HuH-7 (cell line): ENCODE measurements around the gene ROMO1.

Experiments
- DNase-seq: peaks from one replicate; pipeline ENCODE4 v3.0.0; 2011; ENCODE audit warnings: low spot score

The ROMO1 gene

DNA sequence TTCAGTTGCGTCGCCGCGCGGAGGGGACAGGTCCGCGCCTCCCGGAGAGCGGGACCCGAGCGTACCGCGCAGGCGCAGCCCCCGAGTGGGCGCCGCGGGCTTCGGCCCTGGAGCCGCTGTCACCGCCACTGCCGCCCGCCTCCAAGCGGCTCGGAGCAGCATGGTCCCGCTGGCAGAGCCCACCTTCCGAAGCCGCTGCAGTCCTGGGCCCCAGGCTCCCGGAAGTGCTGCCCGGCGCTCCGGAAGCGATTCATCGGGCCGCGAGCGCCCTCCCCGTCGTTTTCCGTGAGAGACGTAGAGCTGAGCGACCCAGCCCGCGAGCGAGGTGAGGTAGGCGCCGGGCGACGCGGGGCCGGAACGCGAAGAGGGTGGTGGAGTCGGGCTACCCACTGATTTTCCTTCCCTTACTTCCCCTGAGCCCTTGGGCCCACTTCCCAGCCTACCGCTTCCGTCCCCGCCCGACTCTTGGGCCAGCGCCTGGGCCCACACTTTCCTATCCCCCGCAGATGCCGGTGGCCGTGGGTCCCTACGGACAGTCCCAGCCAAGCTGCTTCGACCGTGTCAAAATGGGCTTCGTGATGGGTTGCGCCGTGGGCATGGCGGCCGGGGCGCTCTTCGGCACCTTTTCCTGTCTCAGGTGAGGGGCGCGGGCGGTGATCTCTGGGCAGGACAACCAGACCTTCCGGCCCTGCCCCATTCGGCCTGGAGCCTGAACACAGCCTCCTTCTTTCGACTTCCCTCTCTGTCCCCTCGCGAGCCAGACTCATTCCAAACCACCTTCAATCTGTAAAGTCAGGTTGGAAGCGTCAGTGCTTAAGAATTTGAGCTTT lies at the start of gene ROMO1, which contains the start of gene NFS1:
ROMO1 (plus strand) TSS at position 279 of the 830 bp plus-strand sequence; CDS start at position 507, 228 bp downstream.
NFS1 (minus strand) TSS at position 226 of the 830 bp plus-strand sequence; CDS start at position 162, 64 bp downstream.
- DNase-seq = peak; percentile 96

DNA sequence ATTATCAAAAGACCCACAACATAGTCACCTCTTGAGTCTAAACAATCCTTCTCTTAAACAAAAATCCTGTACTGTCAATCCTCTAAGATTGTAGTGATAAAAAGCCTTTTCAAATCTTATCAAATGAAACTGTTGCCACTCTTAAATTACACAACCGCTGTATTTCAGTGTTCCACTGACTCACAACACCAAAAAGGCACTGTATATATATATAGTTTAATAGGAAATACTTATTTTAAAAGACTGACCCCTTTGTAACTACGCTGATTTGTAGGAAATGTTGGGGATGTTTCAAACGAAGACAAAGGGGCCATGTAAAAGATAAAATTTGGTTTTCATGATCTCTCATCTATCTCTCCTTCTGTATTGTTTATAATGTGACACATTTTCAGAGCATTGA lies 48.6 kb upstream of the ROMO1 start:
- no peak for DNase-seq

DNA sequence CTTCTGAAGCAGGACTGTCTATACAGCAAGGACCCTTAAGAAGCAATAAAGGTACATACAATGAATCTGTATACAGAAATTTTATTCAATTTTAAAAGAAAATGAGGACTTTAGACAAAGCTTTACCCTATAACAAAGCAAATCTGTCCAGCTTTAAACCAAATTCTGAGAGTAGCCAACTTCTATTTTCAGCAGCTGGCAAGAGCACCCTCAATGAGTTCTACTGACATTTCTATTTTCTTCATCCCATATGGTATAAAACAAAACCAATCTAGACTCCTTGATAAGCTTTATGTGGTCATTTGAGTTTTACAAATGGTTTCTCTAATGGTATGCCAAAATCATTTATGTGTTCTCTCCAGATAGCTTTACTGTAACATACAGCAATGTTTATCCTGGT lies 47.2 kb upstream of the ROMO1 start:
- no peak for DNase-seq

DNA sequence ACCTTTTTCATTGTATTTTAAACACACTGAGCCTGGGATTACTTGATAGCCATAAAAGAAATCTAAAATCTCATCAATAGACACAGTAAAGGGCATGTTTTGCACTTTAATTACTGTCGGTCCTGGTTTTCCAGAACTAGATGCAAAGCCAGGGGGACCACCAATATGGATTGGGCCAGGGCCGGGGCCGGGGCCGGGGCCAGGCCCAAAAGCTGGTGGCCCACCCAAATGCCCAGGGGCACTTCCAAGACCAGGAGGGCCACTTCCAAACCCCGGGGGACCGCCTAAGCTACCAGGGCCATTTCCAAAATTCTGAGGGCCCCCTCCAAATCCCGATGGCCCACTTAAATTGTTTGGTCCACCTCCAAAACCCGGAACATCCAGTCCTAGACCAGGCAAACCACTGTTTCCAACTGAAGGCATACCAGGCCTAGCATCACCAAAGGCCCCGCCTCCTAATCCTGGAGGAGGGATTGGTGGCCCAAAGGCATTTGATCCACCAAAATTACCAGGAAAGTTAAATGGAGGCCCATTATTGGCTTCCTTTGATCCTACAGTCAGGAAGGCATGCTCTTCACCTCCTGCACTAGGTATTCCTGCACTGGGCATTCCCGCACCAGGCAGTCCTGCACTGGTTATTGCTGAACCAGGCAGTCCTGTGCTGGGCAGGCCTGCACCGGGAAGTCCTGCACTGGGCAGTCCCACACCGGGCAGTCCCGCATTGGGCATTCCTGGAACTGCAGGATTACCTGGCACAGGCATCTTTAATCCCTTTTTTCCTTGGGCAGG lies 46.4 kb upstream of the ROMO1 start:
- DNase-seq = no peak

DNA sequence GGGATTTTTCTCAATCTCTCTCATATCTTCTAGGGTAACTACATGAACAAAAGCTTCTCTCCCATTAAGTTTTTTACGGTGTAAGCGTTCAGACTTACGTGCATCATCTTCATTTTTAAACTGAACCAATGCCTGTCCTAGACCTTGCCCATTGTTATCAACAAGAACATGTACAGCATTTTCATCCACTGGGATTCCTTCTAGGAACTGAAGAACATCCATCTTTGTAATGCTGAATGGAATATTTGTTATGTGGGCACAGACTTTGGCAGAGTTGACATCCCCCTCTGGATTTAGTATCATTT lies 45.8 kb upstream of the ROMO1 start:
- no peak for DNase-seq

DNA sequence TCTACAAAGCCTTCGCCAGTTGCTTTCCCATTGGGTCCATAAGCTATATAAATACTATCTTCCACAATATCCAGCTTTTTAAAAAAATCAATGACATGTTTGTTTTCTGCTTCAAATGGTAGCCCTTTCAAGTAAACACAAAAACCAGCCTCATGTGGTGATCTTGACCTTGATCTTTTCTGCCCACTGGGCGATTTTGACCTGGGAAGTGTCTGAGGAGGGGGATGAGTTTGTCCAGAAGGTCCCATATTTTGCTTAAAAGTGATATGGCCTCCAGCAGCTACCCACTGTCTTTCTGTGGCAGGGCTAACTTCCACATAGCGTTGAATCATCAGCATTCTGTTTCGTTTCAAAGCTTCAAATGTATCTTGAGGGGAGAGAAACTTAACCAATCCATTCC lies 45.3 kb upstream of the ROMO1 start:
- DNase-seq = no peak

DNA sequence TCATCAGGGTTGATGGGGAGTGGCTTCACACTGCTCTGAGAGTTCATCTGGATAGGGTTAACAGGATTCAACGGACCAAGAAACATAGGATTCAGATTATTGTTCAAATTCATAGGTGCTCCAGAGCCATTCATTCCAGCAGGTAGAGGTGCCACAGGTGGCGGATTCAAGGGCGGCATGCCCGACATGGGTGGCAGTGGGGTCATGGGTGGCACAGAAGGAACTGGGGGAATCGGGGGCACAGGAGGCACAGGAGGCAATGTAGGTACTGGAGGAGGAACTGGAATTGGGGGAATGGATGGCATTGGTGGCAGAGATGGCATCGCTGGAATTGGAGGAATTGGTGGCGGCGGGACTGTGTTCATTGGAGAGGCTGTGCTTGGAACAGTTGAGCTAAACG lies 44.8 kb upstream of the ROMO1 start:
- no peak for DNase-seq

DNA sequence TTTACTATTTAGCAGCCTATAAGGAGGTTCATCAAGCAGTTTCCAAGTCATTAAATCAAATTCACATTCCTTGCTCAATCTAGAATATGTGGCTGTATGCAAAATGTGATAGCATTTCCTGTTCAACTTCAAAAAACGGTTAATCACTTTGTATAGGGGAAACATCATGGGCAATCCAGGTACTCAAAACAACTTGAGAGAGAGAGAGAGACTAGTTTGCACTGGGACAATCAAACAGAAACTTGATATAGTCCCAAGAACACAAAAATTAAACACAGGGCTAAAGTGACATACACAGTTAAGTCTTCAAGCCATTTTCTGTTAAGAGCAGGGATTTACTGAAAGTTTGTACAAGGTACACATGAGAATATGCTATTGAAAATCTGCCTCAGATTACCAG lies 41.9 kb upstream of the ROMO1 start:
- no peak for DNase-seq

DNA sequence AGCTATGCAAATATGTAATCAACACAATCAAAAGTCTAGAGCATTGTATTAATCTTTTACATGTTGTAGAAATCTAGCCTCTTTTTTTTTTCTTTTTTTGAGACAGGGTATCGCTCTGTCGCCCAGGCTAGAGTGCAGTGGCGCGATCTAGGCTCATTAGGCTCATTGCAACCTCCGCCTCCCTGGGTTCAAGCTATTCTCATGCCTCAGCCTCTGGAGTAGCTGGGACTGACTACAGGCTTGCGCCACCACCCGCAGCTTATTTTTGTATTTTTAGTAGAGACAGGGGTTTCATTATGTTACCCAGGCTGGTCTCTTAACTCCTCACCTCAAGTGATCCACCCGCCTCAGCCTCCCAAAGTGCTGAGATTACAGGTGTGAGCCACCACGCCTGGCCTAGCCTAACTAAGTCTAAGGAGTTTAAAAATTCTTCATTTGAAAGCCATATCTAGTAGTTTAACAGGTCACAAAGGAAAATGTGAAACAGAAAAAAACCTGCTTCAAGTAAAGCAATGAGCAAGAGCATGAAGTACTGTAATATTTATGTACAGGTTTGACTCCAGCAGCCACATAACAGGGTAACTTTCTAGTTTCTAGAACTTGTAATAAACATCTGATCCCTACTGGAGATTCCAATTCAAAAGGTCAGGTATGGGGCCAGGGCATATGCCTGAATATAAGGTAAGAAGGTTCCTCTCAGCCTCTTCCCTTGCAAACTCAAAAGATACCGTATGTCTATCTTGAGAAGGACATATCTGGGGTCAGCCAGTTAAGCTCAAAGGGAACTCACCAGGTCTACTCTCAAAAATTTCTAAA lies 38.9 kb upstream of the ROMO1 start:
- no peak for DNase-seq

DNA sequence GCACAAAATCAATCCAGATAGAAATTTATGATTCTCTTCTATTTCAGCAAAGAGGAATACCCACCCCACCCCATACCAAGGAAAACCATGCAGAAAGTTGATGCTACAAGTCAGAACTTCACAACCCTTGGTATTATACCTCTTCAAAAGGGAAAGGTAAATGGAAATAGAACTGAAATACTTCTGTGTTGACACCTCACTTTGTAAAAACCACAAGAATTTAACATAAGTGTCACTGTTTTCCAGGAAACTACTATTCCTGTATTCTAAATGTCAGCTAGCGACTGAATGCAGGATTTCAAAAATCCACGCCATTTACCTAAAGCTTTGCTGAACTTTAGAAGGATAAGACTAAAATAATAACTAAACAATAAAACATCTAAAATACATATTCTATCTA lies 38.2 kb upstream of the ROMO1 start:
- DNase-seq = no peak

DNA sequence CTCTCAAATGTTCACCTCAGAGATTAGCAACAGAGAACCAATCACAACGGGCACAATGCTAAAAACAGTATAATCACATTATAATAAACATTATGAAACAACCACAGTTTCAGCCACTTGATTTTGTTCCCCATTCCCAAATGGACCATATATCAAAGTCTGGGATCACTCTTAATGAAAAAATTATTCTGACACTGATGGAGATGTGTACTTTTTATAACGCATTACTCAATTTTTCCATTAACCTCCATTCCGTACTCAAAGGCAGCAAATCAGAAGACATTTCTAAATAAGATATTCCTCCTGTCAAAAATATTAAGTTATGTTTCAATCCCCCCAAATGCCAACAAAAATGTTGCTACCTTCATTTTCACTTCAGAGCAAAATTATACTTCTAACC lies 37.3 kb upstream of the ROMO1 start:
- no peak for DNase-seq

DNA sequence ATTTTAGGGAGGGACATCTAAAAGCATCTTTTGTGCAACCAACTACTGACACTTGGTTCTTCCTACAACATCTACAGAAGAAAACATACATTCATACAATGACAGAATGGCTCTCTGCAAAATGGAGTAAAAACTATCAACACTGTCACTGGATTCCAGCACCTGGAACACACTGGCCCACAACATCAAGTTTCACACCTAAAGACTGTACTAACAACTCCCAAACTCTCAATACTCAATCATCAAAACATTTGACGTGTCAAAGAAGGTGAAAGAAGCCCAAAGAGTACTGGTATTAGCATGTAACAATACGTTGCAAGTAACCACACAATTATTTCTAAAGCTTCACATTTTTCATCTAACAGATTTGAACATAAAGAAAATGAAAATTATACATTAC lies 36.7 kb upstream of the ROMO1 start:
- no peak for DNase-seq

DNA sequence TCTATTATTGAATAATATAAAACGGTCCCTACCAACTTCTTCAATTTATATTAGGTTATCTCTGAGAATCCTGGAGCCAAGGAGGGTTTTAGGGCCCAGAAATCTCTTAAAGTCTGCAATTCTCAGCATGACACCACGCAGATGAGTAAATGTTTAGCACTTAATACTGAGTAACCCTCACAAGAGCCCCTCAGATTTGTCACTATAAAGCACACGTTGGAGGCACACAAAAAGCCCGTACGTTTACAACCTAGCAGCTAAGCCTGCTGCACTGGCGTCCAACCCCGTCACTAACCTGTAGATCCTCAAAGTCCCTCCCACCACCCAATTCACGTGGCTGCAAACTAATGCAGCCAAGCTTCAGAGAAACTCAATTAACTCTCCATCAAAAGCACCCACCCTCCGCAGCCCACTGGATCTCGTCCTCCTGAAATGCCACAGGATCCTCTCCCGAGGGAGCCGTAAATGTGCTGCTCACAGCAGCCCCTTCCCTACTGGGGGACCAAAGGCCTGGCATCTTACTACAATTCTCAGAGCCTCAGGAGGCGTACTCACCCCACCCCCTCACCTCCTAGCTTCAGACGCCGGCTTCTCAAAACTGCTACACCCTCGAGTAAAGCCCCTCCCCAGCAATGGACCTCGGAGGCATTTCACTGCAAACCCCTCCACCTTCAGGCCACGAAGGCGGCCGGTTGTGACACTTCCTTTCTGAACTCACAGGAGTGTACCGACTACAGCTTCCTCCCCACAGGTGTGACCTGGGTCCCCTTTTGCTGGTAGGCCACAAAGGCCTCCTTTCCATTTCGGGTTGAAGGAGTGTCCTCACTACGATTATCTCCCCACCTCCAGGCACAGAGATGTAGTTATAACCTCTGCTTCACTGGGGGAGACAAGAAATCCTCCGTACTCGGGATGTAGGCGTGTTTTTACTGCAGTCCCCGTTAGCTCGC lies 35.4 kb upstream of the ROMO1 start:
- peak; percentile 56 for DNase-seq

DNA sequence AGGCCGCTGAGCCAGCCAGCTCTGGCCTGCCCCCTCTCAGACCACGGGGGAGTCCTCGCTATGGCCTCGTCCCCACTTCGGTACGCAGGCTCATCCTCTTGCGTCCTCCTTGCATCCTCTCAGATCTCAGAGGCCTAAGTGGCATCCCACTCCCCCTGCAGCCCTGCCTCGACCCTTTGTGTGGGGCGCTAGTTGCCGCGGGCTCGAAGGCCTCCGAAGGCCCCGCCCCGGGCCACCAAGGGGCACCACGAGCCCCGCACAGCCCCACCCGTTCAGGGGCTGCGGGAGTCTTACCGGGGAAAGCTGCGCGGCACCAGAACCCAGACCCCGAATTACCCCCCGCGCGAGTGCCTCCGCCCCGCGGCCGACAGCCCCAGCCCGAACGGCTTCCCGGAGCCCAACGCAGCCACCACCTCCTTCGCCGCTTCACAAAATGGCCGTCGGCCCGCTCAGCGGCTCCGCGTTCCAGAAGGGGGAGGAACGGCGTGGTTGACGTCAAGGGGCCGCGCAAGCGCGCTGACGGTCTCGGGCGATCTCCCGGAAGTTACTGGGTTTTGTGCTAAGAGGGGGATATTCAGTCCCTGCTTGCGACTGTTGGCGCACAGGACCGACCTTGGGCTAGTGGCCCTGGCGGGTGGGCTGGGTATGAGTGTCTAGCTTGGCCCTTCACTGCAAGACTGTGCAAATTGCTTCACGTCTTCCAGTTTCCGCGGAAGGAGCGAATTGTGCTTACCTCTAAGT lies 34.6 kb upstream of the ROMO1 start, which contains the start of the genes CPNE1 and RBM12:
CPNE1 (minus strand) TSS at position 435 of the 741 bp plus-strand sequence. CDS start 31,977 bp downstream, outside the sequence.
RBM12 (minus strand) TSS at position 435 of the 741 bp plus-strand sequence. CDS start 9,578 bp downstream, outside the sequence.
- peak; percentile 99 for DNase-seq

DNA sequence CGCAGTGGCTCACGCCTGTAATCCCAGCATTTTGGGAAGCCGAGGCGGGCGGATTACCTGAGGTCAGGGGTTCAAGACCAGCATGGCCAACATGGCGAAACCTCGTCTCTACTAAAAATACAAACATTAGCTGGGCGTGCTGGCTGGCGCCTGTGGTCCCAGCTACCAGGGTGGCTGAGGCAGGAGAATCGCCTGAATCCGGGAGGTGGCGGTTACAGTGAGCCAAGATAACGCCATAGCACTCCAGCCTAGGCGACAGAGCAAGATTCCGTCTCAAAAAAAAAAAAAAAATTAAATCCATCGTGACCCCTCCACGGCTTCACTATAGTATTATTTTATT lies 33.3 kb upstream of the ROMO1 start:
- DNase-seq = no peak

DNA sequence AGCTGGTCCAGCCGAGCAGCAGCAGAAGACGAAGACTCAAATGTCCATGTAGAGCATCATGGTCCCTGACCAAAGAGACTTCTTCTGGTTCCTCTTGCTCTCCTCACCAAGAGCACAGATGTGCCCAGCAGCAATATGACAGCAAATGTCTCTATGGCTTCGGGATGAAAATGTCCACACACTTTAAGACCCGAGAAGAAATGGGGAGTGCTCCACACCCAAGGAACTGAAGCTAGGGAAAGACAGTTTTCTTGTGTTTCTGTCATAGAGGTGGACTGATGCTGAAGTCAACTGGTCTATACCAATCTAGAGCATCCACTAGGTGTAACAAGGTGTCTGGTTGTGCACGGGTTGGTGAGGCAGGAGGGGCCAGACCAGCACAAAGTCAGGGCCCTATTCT lies 30.0 kb upstream of the ROMO1 start:
- DNase-seq = no peak

DNA sequence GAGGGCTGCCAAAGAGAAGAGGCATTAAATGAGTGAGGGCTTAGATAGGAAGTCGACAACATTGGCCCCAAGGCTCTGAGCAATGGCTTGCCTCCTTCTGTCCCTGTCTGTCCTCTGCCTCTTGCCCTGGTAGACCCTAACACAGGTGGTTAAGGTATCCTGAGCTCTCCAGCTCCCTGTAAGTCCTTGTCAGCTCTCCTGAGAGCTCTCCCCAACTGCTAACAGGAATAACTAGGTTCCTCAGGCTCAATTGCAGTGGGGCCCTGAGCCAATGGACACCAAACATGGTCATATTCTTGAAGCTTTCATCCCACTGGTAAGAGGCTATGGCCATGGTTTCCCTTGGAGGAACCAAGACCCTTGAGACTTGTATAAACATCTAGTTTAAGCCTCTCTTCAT lies 29.5 kb upstream of the ROMO1 start:
- DNase-seq = no peak

DNA sequence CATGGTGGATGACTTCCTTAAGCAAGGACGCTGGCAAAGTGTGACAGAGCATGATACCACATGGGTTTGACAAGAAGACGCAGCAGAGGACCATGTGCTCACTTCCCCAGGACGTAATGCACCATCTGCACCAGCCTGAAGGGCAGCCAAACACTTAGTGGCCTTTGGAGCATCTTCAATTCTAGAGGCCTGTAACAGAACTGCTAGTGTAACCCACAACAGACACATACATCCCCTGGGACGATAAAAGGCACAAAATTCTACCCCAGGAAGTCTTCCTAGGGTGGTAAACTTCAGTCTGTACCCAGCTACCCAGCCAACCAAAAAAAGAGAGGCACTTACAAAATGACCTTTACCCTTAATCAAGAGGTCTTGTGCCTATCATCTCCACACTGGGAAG lies 25.3 kb upstream of the ROMO1 start:
- no peak for DNase-seq

DNA sequence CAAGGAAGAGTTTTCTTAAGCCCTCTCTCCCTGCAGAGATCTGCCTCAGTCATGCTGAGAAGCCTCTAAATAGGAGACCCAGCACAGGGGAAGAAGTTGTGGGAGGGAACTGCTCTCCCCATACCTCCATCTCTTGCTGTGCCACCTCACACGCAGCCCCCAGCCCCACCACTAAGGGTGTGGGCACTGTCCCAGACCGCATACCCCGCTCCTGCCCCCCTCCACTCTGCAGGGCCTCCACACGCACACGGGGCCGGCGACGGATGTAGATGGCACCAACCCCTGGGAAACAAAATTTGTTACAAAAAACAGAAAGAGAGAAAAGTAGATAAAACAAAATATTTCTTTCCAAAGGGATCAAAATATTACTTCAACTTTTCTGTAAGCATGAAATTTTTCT lies 24.3 kb upstream of the ROMO1 start:
- DNase-seq = no peak

DNA sequence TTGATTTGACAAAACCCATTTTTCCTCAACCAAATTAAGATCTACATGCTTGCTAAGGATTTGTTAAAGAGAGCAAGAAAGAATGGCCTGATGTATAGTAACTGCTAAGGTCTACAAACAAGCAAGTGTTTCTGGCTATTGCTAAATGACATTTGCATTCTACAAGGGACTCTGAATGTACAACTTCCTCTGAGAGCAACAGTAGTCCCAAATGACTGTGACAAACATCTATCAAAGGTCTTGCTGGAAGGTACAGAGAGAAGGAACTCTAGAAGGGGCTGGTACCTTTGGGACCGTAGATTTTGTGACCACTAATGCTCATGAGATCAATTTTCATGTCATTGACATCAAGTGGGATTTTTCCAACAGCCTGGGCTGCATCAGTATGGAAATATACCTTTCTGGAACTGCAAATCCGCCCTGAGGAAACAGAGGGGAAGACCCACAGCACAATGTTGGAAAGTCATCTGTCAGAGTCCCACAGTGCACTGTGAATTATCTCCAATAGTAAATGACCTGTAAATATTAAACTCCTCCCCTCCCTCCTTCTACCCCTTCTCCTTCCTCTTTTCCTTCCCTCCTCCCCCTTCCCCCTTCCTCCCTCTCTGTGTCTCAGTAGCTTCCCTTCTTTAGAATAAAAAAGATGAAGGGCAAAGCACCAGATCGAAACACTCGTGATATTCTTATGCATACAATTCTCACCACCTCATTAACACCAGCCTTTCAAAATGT lies 18.6 kb upstream of the ROMO1 start:
- no peak for DNase-seq
